LNCaP clone FGC (cell line): ENCODE measurements around the gene RALGDS.

ENCODE experiments used
- DNase-seq: peaks from one replicate; pipeline ENCODE4 v3.0.0-alpha.2; 2011; ENCODE audit warnings: low read depth
- H3K4me3 ChIP-seq: 2 replicates; pipeline ENCODE4 v1.5.1; 2011; ENCODE audit warnings: mild to moderate bottlenecking, low read depth, low read length, control low read depth
- TF ChIP-seq, protein P1 (sequence below): IDR thresholded peaks from 2 replicates; pipeline ENCODE4 v1.5.1; 2012; ENCODE audit warnings: mild to moderate bottlenecking; ENCODE audit not compliant: control insufficient read depth, insufficient read depth; ENCODE audit errors: extremely low read depth

RALGDS gene

DNA sequence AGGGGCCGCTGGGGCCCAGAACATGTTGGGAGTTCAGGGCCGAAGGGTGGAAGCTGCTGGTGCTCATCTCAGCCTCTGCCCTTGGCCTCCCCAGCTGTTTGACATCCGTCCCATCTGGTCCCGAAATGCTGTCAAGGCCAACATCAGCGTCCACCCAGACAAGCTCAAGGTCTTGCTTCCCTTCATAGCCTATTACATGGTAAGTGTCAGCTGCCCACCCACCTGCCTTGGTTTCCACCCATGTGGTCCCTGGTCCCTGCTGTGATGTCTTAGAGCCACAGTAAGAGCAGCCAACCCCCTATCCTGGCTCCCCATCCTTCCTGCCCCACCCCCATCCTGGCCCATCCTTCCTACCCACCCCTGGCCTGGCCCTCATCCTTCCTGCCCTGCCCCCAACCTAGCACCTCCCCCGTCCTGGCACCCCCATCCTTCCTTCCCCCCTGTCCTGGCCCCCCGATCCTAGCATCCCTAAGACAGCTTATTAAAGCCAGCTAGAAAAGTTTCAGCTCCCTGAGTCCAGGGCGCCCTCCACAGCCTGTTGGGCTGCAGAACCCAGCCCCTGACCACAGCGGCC is 69.0 kb downstream of the RALGDS start:
- DNase-seq = no peak
- no peak overlapping the region for H3K4me3 ChIP-seq
- TF ChIP-seq, protein P1, sequence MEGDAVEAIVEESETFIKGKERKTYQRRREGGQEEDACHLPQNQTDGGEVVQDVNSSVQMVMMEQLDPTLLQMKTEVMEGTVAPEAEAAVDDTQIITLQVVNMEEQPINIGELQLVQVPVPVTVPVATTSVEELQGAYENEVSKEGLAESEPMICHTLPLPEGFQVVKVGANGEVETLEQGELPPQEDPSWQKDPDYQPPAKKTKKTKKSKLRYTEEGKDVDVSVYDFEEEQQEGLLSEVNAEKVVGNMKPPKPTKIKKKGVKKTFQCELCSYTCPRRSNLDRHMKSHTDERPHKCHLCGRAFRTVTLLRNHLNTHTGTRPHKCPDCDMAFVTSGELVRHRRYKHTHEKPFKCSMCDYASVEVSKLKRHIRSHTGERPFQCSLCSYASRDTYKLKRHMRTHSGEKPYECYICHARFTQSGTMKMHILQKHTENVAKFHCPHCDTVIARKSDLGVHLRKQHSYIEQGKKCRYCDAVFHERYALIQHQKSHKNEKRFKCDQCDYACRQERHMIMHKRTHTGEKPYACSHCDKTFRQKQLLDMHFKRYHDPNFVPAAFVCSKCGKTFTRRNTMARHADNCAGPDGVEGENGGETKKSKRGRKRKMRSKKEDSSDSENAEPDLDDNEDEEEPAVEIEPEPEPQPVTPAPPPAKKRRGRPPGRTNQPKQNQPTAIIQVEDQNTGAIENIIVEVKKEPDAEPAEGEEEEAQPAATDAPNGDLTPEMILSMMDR = no peak

DNA sequence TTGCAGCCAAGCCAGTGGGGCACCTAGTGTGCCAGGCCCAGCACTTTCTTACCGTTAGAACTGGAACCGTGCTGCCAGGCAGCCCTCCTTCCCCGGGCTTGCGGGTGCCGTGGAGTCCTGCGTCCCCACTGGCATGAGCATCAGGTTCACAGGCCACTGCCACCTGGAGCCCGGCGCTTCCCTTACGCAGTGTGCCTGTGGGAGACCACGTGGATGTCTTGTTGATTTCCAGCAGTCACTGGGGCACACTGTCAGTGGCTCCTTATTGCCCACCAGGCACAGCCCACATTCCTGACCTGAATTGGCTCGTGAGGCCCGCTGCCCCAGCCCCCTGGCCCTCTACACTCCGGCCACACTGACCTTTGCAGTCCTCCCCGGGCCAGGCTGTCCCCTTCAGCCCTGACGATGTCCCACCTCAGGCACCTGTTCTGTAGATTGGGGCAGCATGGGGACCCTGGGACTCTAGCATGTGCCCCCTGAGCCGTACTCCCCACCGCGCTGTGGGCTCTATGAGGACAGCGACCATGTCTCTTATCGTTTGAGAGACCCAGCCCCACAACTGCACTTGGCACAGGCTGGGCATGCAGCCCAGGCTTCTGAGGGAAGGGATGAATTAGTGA is 69.6 kb downstream of the RALGDS start:
- no peak for DNase-seq
- TF ChIP-seq, protein P1 = no peak
- H3K4me3 ChIP-seq = no peak overlapping the region

DNA sequence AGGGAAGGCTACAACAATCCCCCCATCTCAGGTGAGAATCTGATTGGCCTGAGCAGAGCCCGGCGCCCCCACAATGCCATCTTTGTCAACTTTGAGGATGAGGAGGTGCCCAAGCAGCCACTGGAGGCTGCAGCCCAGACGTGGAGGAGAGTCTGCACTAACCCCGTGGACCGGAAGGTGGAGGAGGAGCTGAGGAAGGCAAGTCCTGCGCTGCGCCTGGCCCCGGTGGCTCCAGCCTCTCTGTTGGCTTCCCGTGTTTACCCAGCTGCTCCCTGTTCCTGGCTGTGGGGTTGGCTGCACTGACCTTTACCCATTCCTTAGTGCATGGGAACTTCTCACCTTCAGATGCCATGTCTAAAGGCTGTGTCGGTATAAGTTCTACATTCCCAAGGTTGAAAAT is 70.3 kb downstream of the RALGDS start:
- no peak for DNase-seq
- no peak overlapping the region for H3K4me3 ChIP-seq
- TF ChIP-seq, protein P1 = no peak

DNA sequence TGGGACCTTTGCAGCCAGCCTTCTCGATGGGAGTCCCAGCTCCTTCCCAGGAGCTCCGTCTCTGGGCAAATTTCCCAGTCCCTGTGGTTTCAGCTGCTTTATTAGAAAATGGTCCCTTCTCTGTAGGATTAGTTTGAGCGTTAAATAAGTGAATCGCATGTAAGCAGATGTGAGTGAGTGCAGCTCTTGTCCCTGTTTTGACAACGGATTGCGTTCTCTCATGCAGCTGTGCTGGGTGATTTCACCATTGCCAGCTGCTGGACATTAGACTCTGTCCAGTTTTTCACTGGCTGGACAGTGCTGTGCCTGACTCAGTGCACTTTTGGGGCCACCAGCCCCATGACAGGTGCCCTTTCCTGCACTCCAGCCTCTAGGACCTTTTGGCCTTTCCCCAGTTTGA is 70.9 kb downstream of the RALGDS start:
- H3K4me3 ChIP-seq = no peak overlapping the region
- TF ChIP-seq, protein P1 = no peak
- no peak for DNase-seq

DNA sequence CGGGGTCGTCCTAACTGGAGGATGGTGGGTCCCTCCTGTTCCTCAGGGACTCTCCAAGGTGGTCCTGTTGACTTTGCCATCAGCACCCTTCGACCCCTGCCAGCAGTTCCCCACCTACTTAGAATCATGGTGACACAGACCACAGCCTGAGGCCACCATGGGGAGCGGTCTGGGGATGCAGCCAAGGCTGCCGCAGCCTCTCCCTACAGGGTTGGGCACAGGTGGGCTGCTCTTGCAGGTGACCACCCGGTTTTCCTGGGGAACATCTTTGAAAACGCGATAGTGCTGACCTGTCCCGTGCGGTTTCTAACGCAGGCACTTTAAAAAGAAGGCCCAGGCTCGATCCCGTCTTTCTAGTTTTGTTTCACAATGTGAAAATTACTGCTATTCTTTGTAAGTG is 72.0 kb downstream of the RALGDS start:
- no peak for DNase-seq
- TF ChIP-seq, protein P1 = no peak
- no peak overlapping the region for H3K4me3 ChIP-seq

DNA sequence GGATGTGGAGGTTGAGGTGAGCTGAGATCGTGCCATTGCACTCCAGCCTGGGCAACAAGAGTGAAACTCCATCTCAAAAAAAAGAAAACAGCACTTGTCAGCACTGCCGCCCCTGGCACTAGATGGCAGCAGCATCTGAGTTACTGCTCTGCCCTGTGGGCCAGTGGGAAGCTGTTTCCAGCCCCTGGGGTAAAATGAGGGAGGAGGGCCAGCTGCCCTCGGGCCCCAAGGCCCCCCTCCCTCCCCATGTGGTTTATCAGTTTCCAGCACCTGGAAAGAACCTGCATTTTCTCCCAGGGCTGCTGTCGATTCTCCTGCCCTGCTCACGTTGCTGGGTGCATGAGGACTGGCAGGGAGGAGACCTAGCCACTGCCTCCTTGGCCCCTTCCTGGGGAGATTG is 72.4 kb downstream of the RALGDS start:
- H3K4me3 ChIP-seq = no peak overlapping the region
- TF ChIP-seq, protein P1 = peak; percentile 60
- DNase-seq = no peak
